GM21619 (cell line): ENCODE measurements around the gene SLC22A1.
"Not testable (repeated sequence)": the region's sequence is repeated elsewhere in the genome, so short reads cannot be mapped to it uniquely, and the experiment has no call there.

Experiments
- ATAC-seq: cut with Tn5 transposase; IDR thresholded peaks from one replicate; pipeline ENCODE4 v1.9.1; 2021; ENCODE audit not compliant: unreplicated experiment

Gene SLC22A1

GRCh38 chr6:160121558-160121957 is at the start of gene SLC22A1:
Gene SLC22A1 (plus strand): TSS chr6:160121815. CDS start chr6:160121936, 121 bp downstream.
- ATAC-seq = no peak

- ATAC-seq = no peak
Measured at GRCh38 chr6:160073272-160073671, 48.3 kb upstream of the SLC22A1 start.

DNA sequence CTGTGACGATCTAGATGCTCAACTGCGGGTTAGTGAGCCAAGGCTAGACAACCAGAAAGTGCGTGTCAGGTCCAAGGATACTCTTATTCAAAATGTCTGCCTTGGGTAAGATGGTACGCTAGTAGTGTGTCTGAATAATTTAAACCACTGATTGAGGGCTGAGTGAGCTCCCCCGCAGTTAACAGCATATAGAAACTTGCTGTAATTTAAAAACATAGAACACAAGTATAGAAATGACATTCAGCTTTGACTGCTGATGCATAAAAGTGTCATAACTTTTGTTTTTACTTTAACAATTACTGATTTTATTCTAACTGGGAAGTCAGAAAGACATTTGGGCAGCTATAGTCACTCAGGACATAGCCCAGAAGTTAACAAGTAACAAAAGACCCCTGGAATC is 45.6 kb upstream of the SLC22A1 start:
- ATAC-seq = no peak

DNA sequence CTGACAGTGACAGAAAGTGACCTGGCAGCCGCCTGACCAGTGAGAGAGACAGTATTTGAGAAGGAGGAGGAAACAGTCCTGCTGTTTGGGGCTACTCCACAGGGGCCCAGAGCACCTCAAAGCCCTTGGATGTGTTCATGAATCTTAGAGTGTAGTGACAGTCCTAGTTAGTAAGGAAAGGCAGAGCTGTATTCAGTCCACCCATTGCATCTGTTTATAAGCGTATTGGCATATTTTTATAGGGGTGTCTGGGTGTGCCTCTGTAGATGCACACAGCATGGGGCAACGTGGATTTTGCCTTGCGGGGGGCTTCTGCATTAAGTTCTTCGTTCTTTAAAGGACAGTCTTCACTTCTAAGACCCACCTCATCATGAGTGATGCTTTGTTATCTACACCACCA is 44.6 kb upstream of the SLC22A1 start:
- no peak for ATAC-seq

DNA sequence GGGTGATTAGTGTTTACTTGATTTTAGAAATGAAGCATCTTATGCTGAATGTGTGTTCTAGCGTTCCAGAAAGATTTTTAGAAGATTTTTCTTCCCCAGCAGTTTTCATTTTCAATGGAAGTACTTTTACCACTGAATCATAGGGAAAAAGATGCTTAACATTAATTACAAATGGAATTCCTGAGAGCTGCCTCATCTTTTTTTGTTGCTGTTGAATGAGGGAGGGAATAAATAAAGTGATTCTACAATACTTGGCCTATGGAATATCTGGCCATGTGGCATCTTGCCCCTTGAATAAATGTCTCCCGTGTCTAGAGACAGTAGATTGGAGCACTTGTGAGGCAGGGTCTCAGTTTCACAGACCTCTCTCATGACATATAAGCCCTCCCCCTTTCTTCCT is 44.1 kb upstream of the SLC22A1 start:
- ATAC-seq = no peak

- no peak for ATAC-seq
Measured at GRCh38 chr6:160078883-160079685, 42.5 kb upstream of the SLC22A1 start.

- no peak for ATAC-seq
Measured at GRCh38 chr6:160079686-160080043, 42.0 kb upstream of the SLC22A1 start.

GRCh38 chr6:160080097-160080496 is 41.5 kb upstream of the SLC22A1 start:
- no peak for ATAC-seq

- ATAC-seq = no peak
Measured at GRCh38 chr6:160081398-160081797, 40.2 kb upstream of the SLC22A1 start.

DNA sequence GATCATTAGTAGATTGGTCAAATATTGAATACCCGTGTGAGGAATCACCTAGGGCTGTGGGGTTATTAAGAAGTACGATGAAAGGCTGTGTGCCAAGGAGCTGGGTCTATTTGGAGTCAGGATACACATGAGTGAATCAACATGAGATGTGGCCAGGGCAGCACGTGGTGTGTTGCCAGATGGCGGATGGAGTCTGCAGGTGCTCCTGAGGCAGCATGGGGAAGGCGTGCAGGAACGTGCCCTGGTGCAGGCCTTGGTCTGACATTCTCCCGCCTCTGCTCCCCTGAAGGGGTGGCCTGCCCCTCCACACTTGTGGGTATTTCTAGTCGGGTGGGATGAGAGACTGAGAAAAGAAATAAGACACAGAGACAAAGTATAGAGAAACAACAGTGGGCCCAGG is 39.0 kb upstream of the SLC22A1 start:
- no peak for ATAC-seq

DNA sequence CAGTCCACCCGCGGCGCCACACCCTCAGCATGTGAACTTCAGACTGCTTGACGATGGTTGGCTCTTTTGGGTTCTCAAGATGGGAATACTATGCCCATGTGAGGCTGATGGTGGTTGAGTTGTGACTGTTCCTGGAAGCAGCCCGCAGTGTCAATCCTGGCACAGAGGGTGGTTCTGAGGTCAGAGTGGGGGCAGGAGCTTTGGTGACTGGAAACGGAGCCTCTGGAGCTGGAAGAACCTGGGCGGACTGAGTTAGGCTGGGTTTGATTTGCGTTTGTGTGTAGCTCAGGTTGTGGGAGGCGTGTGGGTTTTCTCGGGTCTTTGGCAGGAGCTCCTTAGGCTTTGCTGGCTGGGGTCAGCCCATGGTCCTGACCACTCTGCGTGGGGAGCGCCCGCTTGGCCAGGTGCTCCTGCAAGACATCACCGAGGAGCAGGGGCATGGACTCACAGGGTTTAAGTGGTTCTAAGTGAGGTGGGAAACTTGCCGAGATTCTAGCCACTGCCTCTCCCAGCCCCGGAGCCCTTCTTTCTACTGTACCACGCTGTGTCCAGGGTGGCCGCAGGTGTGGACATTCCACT is 37.3 kb upstream of the SLC22A1 start:
- ATAC-seq = no peak

DNA sequence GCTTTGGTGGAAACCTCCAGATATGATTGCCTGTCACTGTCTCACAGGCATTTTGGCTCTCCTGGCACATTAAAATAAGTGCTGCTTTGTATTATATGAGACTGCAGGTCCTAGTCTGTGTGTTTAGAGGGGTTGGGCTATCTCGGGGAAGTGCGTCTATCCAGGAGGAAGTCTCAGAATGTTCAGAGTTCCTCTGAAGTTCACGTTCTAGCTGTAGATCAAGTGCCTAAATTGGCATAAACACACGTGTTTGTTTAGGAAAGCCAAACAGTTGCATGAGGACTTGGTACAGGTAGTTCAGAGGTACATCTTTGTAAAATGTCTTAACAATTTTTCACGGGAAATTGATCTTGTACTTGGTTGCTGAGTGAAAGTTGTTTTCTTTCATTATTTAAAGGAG is 36.4 kb upstream of the SLC22A1 start:
- no peak for ATAC-seq

DNA sequence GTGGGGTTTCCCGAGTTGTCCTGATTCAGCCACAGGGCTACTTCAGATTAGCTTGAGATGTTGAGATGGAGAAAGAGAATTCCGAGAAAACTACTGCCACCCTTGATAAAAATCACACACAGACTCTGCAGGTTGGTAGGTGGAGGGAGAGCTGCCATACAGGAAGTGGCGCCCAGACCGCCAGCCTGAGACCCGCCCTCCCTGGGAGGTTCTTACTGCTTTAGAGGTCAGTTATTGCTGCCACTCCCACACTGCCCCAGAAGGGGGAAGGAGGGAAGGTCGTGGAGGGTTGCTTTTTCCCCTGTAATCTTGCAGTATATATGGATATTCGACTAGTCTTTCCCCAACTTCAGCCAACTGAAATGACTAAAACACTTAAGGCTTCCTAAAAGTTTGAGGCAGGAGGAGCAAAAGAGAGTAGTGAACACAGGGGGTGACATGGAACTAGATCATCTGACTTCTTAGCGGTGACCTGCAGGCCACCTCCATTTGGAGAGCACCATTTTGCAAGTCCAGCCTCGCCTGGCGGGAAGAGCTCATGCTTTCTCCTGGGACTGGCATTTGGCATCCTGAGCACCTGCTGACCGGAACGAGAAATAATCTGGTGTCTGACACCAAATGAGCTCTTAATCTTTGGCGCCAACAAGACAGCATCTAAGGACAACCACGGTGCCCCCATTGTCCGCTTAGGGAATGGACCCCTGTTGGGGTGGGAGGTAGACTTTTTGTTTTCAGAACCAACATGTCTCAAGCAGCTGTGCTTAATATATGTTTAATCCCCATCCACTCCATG is 35.7 kb upstream of the SLC22A1 start:
- ATAC-seq = no peak

DNA sequence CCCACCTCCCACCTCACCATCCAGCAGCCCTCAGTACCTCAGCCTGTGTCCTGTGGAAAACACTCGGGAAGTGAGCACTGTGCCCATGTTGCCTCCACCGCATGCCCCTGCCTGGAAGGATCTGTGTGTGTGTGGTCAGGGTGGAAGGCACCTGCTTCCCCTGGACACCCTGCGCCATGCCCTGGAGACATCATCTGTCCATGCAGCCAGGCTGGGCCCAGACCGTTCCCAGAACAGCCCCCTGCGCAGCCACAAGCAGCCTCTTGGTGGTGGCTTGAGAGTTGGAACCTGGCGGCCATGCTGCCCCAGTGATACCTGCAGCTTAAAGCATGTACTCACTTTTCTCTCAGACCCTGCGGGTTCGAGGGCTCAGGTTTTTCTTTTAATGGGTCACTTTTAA is 34.9 kb upstream of the SLC22A1 start:
- ATAC-seq = no peak

GRCh38 chr6:160088069-160088783 is 33.4 kb upstream of the SLC22A1 start:
- ATAC-seq = no peak

GRCh38 chr6:160088784-160089533 is 32.7 kb upstream of the SLC22A1 start:
- ATAC-seq = no peak

- no peak for ATAC-seq
Measured at GRCh38 chr6:160089534-160089897, 32.1 kb upstream of the SLC22A1 start.

- not testable (repeated sequence) for ATAC-seq
Measured at GRCh38 chr6:160090442-160091239, 31.0 kb upstream of the SLC22A1 start.

- ATAC-seq = not testable (repeated sequence)
Measured at GRCh38 chr6:160092176-160092575, 29.4 kb upstream of the SLC22A1 start.

DNA sequence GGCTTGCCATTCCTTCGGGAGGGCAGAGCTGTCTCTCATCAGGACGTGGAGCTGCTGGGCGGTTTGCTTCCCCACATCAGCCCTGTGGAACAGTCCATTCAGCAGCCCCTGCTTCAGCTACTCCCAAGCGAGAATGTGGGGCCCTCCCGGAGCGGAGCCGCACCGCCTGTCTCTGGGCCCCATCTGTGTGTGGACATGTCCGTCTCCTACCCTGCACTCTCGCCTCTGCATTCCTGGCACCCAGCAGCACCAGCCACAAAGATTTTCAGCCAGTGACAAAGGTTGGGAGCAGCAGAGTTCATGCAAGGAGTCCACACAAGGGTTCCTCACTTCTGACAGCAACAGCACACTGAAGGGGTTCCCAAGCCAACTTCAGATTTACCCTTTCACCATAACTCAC is 29.0 kb upstream of the SLC22A1 start:
- ATAC-seq = no peak
